Erythroblast (primary cell): Measurements from ENCODE around the gene TMEM135.

ENCODE experiments used
- GATA1 ChIP-seq: IDR thresholded peaks from 2 replicates; pipeline ENCODE4 v1.6.1; 2011; ENCODE audit warnings: low read depth, mild to moderate bottlenecking, control low read depth, low read length, moderate library complexity
- POLR2A ChIP-seq: IDR thresholded peaks from 2 replicates; pipeline ENCODE4 v1.6.1; 2011; ENCODE audit warnings: mild to moderate bottlenecking, low read length

- TF ChIP-seq GATA1 (no peak), POLR2A (no peak)
Measured at GRCh38 chr11:87015645-87016044, 22.1 kb upstream of the TMEM135 start.
